HG03095 (cell line): Measurements from ENCODE around the gene C3orf20.
"Not testable (repeated sequence)": the region's sequence is repeated elsewhere in the genome, so short reads cannot be mapped to it uniquely, and the experiment has no call there.

ENCODE experiments used
- ATAC-seq: cut with Tn5 transposase; IDR thresholded peaks from one replicate; pipeline ENCODE4 v1.9.1; 2021; ENCODE audit warnings: moderate library complexity; ENCODE audit not compliant: unreplicated experiment

The C3orf20 gene

DNA sequence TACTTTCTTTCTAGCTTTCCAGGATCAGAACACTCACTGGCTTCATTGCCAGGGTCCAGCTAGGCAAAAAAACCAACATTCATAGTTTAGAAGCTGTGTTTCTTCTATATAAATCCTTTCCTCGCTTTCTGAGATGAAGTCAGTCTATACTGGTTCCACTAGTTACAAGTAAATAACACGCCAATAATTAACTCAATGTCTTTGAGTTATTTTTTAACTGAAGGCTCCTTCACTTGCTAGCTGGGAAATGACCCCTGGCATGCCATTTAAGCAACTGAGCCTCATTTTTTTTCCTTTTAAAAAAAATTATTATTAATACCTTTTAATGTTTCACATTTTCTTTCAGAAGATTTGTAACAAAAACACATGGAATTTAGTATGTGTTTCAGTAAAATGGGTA lies 25.5 kb upstream of the C3orf20 start:
- no peak for ATAC-seq

DNA sequence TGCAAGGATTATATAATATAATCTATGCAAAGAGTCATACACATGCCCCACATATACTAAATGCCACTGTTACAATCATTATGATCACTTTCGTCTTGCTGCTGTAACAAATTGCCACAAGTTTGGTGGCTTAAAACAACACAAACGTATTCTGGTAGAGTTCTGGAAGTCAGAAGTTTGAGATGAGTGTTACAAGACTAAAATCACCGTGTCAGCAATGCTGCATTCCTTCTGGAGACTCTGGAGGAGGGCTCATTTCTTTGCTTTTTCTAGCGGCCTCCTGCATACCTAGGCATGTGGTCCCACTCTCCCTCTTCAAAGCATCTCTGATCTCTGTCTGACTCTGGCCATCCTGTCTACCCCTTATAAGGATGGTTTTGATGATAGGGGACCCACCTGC lies 24.7 kb upstream of the C3orf20 start:
- no peak for ATAC-seq

DNA sequence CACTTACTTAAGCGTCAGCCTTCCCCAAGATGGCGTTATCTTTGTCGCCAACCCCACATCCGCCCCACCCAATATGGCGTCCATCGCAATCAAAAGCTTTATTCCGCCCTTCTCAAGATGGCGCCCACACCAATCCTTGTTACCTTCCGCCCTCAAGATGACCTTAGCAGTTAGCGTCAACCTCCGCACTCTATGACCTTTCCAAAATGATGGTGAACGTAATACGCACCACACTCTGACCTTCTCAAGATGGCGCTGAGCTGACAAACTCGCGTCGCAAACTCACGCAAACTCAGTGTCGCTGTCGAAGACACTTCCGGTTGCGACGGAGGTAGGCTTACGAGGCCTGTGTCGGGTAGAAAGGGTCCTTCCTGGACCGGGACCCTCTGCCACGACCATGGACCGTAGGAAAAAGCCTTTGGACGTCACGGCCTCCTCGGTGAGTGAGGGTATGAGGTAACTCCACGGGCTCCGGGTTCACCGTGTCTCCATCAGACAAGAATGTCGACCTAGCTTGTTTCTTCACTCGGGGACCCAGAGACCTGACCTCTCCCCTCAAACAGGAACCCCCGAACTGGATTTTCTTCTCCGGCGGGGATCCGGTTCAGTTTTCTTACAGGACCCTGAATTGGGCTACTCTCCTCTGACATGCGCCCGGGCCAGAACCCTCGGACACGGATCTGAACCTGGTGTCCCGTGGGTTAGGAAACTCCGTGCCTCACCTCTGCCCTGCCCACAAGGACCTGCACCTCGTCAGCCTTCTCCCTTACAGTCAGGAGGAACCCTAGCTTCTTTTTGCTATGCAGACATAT lies 23.3 kb upstream of the C3orf20 start, which contains the start of gene CCDC174:
CCDC174 (plus strand) TSS at position 323 of the 812 bp plus-strand sequence; CDS start at position 398, 75 bp downstream.
- peak; percentile 97 for ATAC-seq

DNA sequence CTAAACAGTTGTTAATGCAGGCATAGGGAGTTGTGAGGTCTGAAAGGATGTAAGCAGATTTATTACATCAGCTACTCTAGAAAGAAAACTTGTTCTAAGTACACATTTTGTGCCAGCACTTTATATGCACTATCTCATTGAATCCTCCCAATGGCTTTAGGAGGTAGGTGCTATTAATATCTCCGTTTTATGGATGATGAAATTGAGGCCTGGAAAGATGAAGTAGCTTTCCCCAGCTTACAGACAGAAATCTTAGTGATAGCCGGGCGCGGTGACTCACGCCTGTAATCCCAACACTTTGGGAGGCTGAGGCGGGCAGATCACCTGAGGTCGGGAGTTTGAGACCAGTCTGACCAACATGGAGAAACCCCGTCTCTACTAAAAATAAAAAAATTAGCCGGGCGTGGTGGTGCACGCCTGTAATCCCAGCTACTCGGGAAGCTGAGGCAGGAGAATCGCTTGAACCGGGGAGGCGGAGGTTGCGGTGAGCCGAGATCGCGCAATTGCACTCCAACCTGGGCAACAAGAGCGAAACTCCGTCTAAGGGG lies 22.5 kb upstream of the C3orf20 start:
- not testable (repeated sequence) for ATAC-seq

DNA sequence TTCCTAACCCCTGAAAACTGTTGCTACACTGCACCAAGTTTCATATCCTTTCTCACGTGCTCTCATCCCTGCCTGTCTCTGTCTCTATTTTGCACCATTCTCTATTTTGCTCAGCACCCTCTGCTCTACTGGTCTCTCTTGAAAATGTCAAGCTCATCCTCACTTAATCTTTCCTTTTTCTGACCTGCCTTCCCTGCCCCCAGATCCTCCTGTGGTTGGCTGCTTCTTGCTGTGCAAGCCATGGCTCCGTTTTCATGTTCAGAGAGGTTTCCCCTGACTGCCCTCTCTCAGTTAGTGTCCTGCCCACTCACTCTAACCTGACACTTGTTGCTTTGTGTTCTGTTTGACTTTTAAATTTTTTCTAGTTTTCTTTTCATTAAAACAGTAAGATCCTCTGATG lies 17.4 kb upstream of the C3orf20 start:
- ATAC-seq = no peak

DNA sequence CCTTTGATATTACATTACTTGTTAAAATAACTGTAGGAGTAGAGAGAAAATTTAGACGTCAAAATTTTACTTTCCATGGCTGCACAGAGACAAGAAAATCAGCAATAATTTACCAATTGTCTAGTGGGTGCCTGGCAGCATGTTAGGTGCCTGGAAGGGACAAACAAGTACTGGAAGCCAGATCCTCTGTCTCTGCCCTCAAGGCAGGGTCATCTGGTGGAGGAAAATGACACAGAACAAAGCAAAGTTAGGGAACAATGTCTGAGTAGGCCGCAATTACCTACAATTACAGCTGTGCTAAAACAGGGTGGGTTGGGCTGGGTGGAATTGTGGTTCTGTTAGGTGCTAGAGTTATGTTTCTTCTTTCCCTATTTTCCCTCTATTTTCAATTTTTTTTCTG lies 16.0 kb upstream of the C3orf20 start:
- no peak for ATAC-seq

DNA sequence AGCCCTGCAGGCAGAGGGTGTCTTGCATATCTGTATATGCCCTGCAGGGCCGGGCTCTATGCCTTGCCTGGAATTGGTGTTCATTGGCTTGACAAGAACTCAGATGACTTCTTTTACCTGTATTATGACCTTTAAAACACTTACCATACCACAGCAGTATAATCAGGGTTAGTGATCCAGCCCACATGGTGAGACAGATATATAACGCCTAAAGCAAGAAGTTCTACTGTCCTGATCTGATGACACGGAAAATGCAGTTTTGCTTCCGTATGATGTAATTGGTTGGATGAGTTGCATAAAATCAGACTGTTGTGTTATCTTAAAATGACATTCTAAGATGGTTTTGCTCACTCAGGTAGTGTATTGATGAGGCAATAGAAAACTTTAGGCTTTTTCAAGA lies 14.0 kb upstream of the C3orf20 start:
- ATAC-seq = no peak

DNA sequence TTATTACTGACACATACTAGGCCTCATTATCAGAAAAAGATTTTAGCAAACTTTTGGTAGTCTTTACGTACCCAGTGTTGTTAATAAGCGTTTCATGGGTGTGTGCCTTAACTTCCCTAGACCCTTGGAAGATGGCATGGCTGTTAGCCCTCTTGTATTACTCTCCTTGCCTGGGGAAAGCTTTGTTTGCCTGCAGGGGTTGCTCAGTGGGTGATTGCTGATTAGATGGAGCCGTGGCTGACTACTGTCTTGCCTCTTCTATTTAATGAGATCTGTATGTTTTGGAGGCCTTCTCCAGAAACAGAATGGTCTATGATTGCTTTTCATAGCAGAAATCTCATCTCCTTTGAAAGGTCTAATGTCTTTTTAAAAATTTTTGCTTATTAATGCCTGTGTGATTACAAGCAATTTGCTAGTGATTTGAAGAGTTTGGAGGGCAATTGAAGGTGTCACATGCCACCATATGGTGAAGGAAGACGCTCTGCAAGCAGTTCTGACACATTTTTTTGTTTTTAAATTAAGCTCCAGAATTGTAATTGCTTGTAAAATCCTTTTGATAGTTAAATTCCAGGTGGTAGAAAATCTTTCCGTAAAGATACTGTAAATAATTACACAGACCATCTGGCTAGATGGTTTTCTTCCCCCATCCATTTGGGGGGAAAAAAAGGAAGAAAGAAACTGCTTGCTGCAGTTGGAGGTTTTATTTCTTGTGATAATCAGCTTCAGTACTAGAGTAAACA lies 11.4 kb upstream of the C3orf20 start:
- ATAC-seq = no peak

DNA sequence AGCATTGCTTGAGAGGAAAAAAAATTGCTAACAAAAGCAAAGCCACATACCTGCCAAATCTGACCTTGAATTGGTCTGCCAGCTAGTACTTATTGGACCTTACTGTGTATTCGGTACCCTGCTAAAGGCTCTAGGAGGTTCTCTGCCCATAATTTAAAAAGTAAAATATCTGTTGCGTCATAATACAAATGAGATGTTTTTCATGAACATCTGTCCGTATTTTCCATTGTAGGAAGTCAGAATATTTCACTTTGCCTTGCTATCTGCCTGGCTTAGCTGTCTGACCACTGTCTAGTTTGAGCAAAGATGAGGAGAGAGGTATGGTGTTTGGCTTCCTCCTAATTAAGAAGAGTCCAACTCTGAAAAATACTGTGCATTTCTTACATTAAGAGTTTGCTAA lies 10.8 kb upstream of the C3orf20 start:
- no peak for ATAC-seq

DNA sequence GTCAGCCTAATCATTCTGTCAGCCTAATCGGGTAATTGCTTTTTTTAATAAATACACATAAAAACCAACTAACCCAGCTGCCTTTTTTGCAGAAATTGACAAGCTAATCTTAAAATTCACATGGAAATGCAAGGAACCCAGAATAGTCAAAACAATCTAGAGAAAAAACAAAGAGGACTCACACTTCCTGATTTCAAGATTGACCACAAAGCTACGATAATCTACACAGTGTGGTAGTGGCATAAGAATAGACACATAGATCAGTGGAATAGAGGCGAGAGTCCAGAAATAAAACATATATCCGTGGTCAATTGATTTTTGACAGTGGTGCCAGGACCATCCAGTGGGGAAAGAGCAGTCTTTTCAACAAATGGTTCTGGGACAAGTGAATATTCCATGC lies 2.4 kb upstream of the C3orf20 start:
- no peak for ATAC-seq

DNA sequence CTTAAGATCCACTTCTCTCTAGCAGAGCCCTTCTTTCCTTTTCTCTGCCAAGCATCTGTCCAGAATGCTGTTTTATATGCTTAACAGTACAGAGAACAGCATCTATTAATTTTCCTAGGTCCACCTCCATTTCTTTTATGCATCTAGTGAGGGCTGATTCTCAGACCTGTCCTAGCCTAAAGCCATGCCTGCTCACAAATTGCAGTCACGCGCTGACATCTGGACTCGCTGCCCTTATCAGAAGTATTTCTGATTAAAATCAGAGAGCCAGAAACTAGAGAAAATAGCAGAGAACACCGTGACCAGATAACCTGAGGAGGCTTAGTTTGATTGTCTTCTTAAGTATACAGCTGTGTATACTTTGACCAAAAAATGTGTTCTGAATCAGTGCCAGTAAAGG lies 1.9 kb downstream of the C3orf20 start:
- ATAC-seq = no peak

DNA sequence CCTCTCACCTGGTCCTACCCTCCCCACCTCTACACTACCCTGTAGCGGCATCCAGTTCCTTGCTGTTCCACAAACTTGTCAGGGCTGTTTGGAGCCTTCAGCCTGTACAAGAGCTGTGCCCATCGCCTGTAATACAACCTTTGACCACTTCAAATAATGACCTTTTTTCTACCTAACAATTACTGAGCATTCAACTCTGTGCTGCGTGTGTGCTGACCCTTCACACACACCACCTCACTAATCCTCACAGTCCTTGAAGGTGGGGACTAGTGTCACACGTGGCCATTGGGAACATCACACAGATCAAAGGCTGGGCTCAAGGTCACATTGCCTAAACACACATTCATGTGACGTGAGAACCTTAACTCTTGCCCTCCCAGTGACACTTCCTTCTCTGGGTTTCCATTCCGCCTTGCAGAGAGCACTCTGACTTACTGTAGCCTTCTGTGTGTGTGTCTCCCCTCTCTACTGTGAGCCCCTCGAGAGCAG lies 3.1 kb downstream of the C3orf20 start:
- no peak for ATAC-seq

DNA sequence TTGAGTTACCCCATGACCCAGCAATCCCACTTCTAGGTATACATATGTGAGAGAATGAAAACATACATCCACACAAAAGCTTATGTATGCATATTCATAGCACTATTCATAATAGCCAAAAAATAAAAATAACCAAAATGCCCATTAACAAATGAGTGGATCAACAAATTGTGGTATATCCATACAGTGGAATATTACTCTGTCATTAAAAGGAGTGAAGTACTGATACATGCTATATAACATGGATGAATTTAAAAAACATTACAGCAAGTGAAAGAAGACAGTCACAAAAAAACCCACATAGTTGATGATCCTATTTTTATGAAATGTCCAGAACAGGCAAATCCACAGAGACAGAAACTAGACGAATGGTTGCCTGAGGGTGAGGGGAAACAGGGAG lies 5.2 kb downstream of the C3orf20 start:
- ATAC-seq = no peak

DNA sequence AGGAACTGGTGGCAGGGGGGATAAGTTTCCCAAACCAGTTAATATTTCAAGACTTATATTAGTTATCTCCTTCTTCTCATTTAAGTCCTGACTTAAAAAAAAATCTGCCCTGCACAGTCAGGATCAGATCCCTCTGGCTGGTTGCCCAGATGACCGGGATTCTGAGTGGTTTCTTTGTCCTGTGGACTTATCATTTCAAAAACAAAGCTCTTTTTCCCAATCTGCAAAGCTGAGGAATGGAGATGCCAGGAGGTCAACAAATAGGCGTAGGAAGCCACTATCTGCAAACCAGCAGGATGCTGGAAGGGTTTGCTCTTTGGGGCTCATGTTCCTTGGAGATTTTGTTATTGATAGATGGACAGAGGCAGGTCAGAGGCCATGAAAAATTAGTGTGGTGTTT lies 5.8 kb downstream of the C3orf20 start:
- ATAC-seq = no peak

DNA sequence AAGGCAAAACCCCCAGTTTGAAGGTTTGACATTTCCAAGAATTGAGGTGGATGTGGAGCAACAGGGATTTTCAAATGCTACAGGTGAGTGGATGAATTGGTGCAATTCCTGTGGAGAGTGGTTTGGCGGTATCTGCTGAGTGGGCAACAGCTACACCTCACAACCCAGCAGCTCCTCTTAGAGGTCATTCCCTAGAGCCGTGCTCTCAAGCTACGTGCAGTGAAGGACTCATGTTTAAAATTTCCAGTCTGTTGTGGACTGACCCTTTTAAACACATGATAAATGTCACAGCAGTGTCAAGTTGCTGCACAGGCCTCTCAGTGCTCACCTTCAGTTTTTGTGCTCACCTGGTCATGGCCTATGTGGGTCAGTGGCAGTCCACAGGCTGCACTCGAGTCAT lies 9.5 kb downstream of the C3orf20 start:
- ATAC-seq = no peak

DNA sequence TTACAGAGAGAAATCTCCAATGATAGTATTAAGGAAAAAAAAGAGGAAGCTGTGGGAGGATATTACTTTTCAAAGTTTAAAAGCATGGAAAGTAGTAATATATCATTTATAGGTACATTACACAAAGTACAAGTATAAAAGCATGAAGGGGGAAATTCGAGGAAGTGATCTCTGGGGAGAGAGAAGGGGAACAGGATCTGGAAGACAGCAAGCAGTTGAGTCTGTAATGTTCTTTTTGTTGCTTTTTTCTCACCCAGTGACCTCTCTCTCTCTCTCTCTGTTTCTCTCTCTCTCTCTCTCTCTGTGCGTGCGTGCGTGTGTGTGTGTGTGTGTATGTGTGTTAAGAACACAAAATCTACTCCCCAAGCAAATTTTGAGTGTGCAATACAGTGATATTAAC lies 10.2 kb downstream of the C3orf20 start:
- ATAC-seq = no peak

DNA sequence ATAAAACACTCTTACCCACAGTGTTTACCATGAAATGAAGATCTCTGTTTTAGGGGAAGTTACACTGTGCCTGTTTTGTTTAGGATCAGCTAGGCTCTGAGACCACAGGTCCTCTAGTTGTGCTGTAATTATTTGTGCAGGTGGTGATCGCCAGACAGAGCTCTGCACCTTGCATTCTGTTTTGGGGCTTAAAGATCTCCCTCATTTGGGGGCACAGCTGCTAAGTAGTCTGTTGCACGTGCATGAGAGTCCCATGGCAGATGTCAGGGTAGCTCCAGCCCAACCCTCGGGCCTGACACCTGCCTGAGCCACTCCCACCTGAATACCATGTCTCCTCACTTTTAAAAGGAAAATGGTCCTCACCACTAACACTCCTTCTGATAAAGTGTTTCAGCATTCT lies 12.4 kb downstream of the C3orf20 start:
- ATAC-seq = no peak

DNA sequence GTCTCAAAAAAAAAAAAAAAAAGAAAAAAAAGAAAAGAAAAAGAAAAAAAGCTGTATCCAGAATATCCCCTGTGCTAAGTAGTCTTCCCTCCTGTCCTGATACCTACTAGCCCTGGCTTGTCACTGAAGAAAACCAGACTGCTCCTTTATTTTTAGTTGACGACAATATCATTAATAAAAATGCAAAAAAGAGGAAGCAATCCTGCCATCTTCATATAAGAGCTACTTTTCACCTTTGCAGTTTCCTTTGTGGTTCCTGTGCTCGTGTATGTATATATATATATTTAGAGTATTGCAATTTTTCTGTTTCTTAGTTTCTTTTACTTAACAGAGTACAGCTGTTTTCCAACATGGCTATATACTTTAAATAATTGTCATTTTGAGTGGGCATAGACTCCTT lies 13.6 kb downstream of the C3orf20 start:
- peak; percentile 44 for ATAC-seq

DNA sequence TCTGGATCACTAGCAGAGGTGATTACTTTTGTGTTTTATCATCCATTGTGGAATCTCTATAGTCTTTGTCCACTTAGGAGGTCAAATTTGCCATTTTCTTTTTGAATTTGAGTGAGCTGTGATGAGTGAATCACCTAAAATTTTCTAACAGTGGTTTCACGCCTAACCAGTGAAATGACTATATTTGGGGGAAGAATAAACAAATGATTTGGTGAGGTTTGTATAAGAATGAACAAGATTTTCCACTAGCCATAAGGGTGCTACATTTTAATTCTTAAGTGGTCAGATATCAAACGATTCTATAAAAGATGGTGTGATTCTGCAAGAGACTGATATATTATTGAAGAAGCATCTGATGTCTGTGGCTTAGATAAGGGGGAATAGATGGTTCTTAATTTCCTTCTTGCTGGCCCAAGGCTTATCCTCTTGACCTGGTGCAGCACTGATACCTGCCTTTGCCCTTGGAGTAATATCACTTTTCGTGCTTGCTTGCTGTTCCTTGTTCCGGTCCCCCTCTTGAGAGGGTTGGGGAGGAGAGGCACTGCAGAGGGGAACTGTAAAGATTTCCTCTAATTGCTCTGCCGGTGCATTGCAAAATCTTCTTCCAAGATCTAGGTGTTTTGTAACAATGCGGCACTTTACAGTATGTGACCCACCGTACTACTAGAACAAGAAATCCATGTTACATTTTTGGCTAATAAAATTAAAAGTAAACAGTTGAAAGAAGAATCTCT lies 14.5 kb downstream of the C3orf20 start:
- no peak for ATAC-seq

DNA sequence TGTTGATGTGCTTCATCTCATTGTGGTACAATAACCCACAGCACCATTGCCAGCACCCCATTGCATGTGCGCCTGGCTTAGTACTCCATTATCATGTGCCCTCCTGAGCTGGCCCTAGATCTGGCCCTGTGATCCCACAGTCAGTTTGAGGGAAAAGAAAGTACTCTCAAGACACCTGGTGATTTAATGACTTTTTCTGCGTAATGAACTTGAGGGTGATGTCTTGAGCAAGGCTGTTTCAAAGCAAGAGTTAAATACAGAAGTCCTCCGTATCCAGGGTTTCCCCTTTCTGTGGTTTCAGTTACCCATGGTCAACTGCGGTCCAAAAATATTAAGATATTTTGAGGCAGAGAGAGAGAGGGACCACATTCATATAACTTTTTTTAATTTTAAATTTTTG lies 16.3 kb downstream of the C3orf20 start:
- peak; percentile 40 for ATAC-seq

DNA sequence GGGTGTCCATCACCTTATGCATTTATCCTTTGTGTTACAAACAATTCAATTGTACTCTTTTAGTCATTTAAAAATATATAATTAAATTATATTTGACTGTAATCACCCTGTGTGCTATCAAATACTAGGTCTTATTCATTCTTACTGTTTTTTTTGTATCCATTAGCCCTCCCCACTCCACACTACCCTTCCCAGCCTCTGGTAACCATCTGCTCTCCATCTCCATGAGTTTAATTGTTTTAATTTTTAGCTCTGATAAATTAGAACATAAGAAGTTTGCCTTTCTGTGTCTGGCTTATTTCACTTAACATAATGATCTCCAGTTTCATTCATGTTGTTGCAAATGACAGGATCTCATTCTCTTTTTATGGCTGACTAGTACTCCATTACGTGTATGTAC lies 16.8 kb downstream of the C3orf20 start:
- ATAC-seq = no peak
